ENCODE data around the gene SCRN2.

The SCRN2 gene

GRCh38 chr17:47808036-47808829, 32.8 kb downstream of the SCRN2 start:
- Histone ChIP-seq H4K20me1 (peaks cover 14% of the 10 kb centered on the region; the same call in 1 of the 2 replicates), H3K4me3 (no peak overlapping the region), H3K36me3 (peaks cover 68% of the 10 kb centered on the region), H3K9ac (no peak overlapping the region), H3K4me1 (peaks cover 42% of the 10 kb centered on the region), H3K27me3 (no peaks in the 10 kb centered on the region), H3K9me3 (no peaks in the 10 kb centered on the region), H3K27ac (no peak overlapping the region), H3K4me2 (no peak overlapping the region)
- no peak for TF ChIP-seq Cebpa-rat (IDR thresholded peaks at IDR 0.05)

GRCh38 chr17:47807421-47807820, 33.7 kb downstream of the SCRN2 start:
- peaks cover 60% of the 10 kb centered on the region for H3K36me3 ChIP-seq
- H3K27me3 ChIP-seq = no peaks in the 10 kb centered on the region

GRCh38 chr17:47806913-47807255, 34.2 kb downstream of the SCRN2 start:
- 0 out of 2 replicates have a peak, but pooled peaks cover 7% of the 10 kb centered on the region for H4K20me1 ChIP-seq
- TF ChIP-seq Cebpa-rat (IDR thresholded peaks at IDR 0.05) = no peak
- H3K9ac ChIP-seq = no peak overlapping the region
- peaks cover 54% of the 10 kb centered on the region for H3K36me3 ChIP-seq
- H3K27me3 ChIP-seq = no peaks in the 10 kb centered on the region
- H3K4me2 ChIP-seq = peak overlapping the region; percentile 81; the same call in 1 of the 2 replicates
- no peaks in the 10 kb centered on the region for H3K9me3 ChIP-seq
- H3K4me1 ChIP-seq = peaks cover 56% of the 10 kb centered on the region
- H3K27ac ChIP-seq = peak overlapping the region; percentile 69; the same call in 1 of the 2 replicates
- H3K4me3 ChIP-seq = no peak overlapping the region

More at GRCh38 chr17:47807421-47807820, 33.7 kb downstream of the SCRN2 start:
- H3K9me3 ChIP-seq = no peaks in the 10 kb centered on the region
- no peak overlapping the region for H3K4me3 ChIP-seq
- no peak overlapping the region for H3K27ac ChIP-seq
- H3K9ac ChIP-seq = no peak overlapping the region
- peaks cover 51% of the 10 kb centered on the region for H3K4me1 ChIP-seq
- peaks cover 11% of the 10 kb centered on the region; the same call in 1 of the 2 replicates for H4K20me1 ChIP-seq
- no peak overlapping the region for H3K4me2 ChIP-seq
- TF ChIP-seq Cebpa-rat (IDR thresholded peaks at IDR 0.05) = no peak

- no peaks in the 10 kb centered on the region for H3K27me3 ChIP-seq
- TF ChIP-seq Cebpa-rat (IDR thresholded peaks at IDR 0.05) = no peak
- 0 out of 2 replicates have a peak, but pooled peaks cover 7% of the 10 kb centered on the region for H4K20me1 ChIP-seq
- H3K4me3 ChIP-seq = 0 out of 2 replicates have a peak overlapping the region, but pooled peaks have one; percentile 12
- peak overlapping the region; percentile 57; the same call in 1 of the 2 replicates for H3K9ac ChIP-seq
- H3K4me2 ChIP-seq = peak overlapping the region; percentile 81
- peaks cover 56% of the 10 kb centered on the region for H3K4me1 ChIP-seq
- H3K36me3 ChIP-seq = peaks cover 48% of the 10 kb centered on the region
- peak overlapping the region; percentile 69 for H3K27ac ChIP-seq
- no peaks in the 10 kb centered on the region for H3K9me3 ChIP-seq
These were observed 34.8 kb downstream of the SCRN2 start for GRCh38 chr17:47806026-47806912.

- Histone ChIP-seq H3K9me3 (no peaks in the 10 kb centered on the region), H3K27me3 (no peaks in the 10 kb centered on the region), H3K36me3 (peaks cover 31% of the 10 kb centered on the region), H3K4me2 (peak overlapping the region; percentile 81), H3K4me3 (no peak overlapping the region), H4K20me1 (no peaks in the 10 kb centered on the region), H3K4me1 (peaks cover 56% of the 10 kb centered on the region), H3K27ac (peak overlapping the region; percentile 46; the same call in 1 of the 2 replicates), H3K9ac (no peak overlapping the region)
- TF ChIP-seq Cebpa-rat (IDR thresholded peaks at IDR 0.05) = no peak
These were observed 36.6 kb downstream of the SCRN2 start for GRCh38 chr17:47804461-47804860.

- Histone ChIP-seq H4K20me1 (no peaks in the 10 kb centered on the region), H3K27me3 (no peaks in the 10 kb centered on the region), H3K27ac (0 out of 2 replicates have a peak overlapping the region, but pooled peaks have one; percentile 46), H3K36me3 (peaks cover 24% of the 10 kb centered on the region), H3K4me3 (no peak overlapping the region), H3K4me2 (no peak overlapping the region), H3K9me3 (no peaks in the 10 kb centered on the region), H3K4me1 (peaks cover 56% of the 10 kb centered on the region), H3K9ac (no peak overlapping the region)
- no peak for TF ChIP-seq Cebpa-rat (IDR thresholded peaks at IDR 0.05)
These were observed 37.3 kb downstream of the SCRN2 start for GRCh38 chr17:47803751-47804150.

GRCh38 chr17:47803201-47803600, 37.9 kb downstream of the SCRN2 start:
- H3K36me3 ChIP-seq = peaks cover 19% of the 10 kb centered on the region
- peaks cover 56% of the 10 kb centered on the region for H3K4me1 ChIP-seq
- H4K20me1 ChIP-seq = no peaks in the 10 kb centered on the region
- H3K27ac ChIP-seq = no peak overlapping the region
- H3K9me3 ChIP-seq = no peaks in the 10 kb centered on the region
- no peak overlapping the region for H3K4me3 ChIP-seq
- H3K4me2 ChIP-seq = no peak overlapping the region
- no peaks in the 10 kb centered on the region for H3K27me3 ChIP-seq
- H3K9ac ChIP-seq = no peak overlapping the region
- TF ChIP-seq Cebpa-rat (IDR thresholded peaks at IDR 0.05) = no peak

- H3K27me3 ChIP-seq = no peaks in the 10 kb centered on the region
- peak overlapping the region; percentile 36; the same call in 1 of the 2 replicates for H3K4me2 ChIP-seq
- peaks cover 11% of the 10 kb centered on the region for H3K36me3 ChIP-seq
- no peaks in the 10 kb centered on the region for H4K20me1 ChIP-seq
- H3K4me1 ChIP-seq = peaks cover 56% of the 10 kb centered on the region
- no peak overlapping the region for H3K27ac ChIP-seq
- H3K4me3 ChIP-seq = no peak overlapping the region
- H3K9me3 ChIP-seq = no peaks in the 10 kb centered on the region
- H3K9ac ChIP-seq = no peak overlapping the region
- no peak for TF ChIP-seq Cebpa-rat (IDR thresholded peaks at IDR 0.05)
These were observed 38.6 kb downstream of the SCRN2 start for GRCh38 chr17:47802341-47803022.

GRCh38 chr17:47801906-47802305, 39.2 kb downstream of the SCRN2 start:
- H3K4me3 ChIP-seq = no peak overlapping the region
- peaks cover 6% of the 10 kb centered on the region for H3K36me3 ChIP-seq
- no peak overlapping the region for H3K27ac ChIP-seq
- TF ChIP-seq Cebpa-rat (IDR thresholded peaks at IDR 0.05) = no peak
- H4K20me1 ChIP-seq = no peaks in the 10 kb centered on the region
- H3K27me3 ChIP-seq = no peaks in the 10 kb centered on the region
- H3K4me2 ChIP-seq = peak overlapping the region; percentile 36; the same call in 1 of the 2 replicates
- no peaks in the 10 kb centered on the region for H3K9me3 ChIP-seq
- H3K4me1 ChIP-seq = peaks cover 51% of the 10 kb centered on the region
- no peak overlapping the region for H3K9ac ChIP-seq

All from BLaER1 (cell line).